Activated CD4-positive, alpha-beta T cell treated with anti-CD3 and anti-CD28 coated beads, Interleukin-2, amount 50 U/mL, for 24 hours (primary cell): ENCODE data around the gene TFAP2E.

ENCODE experiments used
- DNase-seq, 2 donors: peaks; one replicate each; pipeline ENCODE4 v3.0.0-alpha.2; 2020; ENCODE audit warnings: low read depth in 1 of 2, low spot score in 1 of 2

Gene TFAP2E

DNA sequence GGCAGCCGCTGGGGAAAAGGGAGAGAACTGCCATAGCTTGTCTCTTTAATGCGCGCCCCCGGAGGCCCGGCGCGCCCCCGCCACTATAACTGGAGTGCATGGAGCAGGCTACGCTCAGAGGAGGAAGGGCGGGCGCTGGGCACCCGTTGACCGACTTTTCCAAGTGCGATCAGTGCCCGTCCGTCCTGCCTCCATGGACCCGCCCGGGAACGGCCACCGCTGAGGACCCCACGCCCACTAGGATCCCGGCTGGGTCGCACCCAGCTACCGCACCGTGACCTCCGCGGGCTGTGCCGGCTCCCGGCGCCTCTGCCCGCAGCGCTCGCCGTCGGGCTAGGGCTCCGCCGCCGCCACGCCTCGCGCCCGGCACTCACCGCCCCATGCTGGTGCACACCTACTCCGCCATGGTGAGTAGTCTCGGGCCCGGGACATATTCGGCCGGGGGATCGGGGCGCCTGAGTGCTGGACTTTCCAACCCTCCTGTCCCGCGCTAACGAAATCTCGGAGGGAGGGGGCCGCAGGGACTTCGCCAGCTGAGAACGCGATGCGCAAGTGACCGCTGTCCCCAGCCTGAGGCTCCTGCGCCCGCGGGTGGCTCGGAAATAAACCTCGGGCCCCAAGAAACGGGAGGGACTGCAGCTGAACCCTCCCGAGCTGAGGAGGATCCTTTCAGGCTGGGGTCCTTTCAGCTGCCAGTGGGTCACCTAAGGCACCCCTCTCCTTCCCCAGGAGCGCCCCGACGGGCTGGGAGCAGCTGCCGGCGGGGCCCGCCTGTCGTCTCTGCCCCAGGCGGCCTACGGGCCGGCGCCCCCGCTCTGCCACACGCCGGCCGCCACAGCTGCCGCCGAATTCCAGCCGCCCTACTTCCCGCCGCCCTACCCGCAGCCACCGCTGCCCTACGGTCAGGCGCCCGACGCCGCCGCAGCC lies at the start of gene TFAP2E:
Gene TFAP2E, plus strand, starts transcription at position 117 of the 927 bp plus-strand sequence. Its CDS starts 264 bp downstream, at position 381.
- no peak for DNase-seq

DNA sequence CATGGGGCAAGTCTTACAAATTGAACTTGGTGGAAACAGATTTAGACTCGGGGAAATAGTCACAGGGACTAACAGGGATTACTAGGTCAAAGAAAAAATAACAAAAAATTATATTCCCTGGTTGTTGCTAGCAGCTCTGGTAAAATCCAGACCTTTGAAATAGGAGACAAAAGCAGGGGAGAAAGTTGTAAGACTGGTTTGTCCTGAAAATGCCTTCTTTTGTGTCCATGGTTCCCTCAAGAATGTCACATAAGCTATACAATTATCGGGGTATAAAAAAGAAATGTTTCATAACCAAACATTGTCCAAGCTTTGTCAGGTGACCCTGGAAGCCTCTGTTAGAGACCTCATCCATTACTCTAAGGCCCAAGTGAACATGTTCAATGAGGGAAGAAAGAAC lies 49.0 kb upstream of the TFAP2E start:
- no peak for DNase-seq

DNA sequence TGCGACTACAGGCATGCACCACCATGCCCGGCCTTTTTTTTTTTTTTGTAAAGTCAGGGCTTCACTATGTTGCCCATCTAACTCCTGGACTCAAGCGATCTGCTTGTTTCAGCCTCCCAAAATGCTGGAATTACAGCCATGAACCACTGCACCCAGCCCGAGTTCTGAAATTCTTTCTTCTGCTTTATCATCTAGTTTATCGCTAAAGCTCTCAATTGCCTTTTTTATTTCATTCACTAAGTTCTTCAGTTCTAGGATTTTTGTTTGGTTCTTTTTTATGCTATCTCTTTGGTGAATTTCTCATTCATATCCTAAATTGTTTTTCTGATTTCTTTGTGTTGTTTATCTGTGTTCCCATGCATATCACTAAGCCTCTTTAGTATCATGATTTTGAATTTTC lies 42.9 kb upstream of the TFAP2E start:
- DNase-seq, result no peak

DNA sequence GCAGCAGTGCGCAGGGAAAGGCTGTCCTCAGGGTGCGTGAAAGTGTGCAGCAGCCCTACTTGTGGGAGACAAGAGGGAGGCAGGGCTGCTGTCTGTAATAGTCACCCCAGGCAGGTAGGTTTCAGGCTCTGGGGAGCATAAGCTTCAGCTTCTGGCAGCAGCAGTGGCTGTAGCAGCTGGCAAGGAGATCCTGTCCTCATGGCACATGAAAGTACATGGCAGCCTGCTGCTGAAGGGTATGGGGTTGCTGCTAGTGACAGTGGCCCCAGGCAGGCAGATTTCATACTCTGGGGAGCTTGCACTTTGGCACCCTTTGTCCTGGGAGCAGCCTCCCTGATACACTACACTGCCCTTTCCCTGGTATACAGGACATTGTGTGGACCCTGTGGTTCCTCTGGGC lies 42.2 kb upstream of the TFAP2E start:
- DNase-seq, result no peak

DNA sequence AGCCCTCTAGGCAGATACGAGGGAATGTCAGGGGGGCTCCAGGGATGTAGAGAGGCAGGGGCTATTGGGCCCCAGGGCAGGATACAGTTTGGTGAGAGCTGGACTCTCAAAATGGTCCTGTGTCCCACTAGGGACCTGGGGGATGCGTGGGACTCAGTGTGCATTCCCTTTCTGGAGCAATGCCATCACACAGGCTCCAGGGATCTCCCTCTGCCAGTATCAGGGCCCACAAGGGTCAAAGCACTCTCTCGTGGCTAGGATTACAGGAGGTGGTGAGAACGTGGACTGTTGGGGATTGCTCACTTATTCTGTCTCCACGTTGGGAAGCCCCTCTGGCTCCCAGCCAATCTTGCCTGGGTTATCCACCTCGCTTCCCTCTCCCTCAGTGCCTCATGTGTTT lies 41.7 kb upstream of the TFAP2E start:
- no peak for DNase-seq

DNA sequence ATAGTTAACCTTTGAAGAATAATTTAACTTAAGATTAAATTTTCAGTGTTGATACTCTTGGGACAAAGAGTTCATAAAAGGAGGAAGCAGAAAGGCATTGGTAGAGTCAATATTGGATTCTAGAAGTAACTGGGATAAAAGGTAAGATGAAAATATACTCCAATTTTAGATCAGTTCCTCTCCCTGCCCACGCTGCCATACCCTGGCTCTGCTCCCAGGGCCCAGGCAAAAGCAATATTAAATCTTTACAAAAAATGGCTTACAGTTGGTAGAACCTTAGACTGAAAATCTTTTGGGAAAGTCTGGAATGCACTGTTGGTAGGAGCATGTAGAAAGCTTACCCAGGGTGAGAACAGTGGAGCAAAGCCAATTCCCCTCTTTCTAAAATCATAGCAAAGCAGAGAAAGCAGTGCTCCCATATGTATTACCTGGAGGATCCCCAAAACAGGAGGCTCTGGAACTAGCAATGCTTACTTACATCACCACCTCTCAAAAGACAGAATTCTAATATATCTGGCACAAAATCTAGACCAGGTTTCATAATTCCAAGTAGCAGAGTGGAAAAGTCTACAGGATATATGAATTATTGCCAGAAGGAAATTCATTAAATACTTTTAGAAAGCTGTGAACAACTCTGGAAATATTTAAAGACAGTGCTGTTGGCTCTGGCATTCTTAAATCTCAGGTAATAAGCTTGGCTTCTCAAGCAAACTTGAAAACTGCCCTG lies 40.5 kb upstream of the TFAP2E start:
- no peak for DNase-seq

DNA sequence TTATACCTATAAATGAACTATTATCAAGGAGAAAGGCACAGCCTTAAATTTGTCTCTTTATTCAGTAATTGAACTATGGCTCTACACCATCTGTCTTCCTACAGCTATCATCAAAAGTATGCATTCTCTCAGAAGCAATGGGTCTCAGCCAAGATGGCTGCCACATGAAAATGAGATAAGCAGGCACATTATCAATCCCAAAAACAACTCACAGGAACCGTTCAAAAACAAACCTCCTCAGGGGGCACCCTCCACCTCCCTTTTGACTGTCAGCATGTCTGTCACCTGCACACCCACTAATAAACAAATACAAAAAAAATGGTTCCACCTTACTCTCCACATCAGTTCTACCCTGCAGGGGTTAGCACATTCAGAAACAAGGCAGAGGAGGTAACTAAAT lies 39.5 kb upstream of the TFAP2E start:
- no peak for DNase-seq

DNA sequence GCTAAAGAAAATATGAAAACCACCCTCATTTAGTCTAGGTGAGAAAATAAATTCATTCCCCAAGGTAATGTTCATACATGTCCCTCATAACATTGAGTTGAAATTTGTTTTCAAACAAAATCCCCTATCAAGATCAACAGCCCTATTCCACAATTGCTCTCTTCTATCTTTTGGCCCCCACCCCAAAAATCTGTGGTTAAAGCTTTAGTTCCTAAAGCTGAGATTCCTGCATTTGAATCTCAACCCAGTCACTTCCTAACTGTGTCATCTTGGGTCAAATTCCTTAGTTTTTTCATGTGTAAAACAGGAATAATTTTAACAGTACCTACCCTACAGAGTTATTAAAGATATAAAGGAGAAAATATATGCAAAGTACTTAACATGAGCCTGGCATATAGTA lies 37.9 kb upstream of the TFAP2E start:
- no peak for DNase-seq

DNA sequence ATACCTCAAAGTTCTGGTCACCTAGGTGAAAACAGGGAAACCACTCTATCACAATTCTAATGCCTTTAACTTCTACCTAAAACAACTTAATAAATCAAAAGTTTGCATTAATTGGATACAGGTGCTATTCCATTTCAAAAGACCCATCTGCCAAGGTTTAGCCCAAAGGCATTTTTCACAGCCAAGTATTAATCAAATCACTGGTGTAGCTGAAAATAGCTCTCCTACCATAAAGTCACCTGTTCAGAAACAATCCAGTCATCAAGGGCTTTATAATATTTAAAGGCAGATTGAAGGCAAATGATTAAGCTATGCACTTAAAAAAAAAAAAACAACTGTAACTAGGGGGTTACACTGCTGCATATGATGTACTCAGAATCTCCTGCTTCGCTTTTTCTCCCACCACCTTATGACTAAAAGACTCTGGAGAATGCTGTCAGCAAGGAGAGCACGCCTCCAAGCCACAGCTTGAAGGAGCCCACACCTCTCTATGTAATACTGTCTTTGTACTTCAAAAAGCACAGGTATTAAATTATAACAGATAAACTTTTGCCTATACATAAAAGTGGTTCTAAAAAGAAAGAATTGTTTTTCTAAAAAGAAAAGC lies 36.5 kb upstream of the TFAP2E start:
- DNase-seq, result no peak

DNA sequence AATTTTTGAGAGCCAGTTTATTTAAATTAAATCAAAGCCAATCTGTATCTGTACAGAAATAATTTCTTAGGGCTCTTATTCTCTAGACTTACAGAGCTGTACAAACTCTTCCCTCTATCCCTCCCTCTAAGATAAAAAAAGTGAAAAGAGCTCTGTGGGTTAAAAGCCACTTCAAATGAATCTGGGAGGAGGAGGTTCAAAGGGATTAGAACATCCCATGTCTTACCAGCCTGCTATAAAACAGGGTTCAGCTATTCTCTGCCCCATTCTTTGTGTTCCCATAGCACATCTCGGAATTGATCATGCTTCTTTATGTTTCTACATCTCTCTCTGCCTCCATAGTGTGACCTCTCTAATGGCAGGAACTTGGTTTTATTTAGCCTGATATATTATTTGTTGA lies 35.3 kb upstream of the TFAP2E start:
- DNase-seq, result no peak

DNA sequence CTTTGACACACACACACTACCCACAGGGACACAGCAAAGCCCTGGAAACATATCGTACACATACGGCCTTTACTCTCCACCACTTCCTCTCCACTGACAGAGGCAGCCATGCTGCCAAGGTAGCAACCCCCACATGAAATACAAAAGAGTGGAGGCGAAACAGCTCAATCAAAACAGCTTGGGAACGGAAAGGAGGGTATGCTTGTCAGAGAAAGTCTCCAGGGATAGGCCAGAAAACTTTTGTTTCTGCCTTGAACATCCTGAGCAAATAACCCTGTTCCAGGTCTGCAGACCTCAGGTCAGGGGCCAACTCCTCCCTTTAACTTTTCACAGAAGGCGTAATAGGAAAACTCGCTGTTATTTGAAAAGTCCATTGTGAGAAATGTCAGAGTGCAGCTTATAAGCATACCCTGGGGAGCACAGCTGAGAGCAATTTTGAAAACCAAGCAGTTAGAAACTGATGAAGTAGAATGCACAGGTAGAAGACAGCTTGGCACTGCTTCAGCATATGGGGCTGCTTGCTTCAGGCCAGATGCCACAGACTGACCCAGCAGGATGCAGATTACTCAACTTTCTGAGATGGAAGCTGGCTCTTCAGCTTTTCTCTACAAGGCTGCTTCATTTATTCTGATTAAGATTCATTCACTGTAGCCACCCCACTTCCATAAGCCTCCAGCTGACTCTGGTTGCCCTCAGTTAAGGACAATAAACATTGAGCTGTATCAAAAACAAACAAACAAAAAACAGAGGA lies 33.9 kb upstream of the TFAP2E start:
- no peak for DNase-seq

DNA sequence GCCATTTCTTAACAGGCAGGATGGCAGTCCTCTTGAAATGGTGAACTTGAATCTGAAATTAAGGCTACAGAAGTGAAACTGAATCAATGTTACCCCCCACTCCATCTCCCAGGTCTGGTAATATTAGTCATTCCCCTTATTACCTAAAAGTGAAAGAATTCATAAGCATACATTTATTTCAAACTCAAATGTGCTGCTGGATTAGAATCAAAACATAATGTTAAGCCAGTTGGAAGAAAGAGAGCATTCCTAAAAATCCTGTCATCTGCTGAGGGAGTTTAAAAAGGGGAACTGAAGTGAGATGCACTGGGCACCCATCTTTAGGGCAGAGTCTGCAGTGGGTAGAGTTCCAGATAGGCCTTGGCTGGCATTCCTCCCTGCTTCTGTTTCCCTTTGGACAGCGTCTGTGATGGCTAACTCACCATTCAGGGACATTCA lies 33.3 kb upstream of the TFAP2E start:
- DNase-seq, result no peak

DNA sequence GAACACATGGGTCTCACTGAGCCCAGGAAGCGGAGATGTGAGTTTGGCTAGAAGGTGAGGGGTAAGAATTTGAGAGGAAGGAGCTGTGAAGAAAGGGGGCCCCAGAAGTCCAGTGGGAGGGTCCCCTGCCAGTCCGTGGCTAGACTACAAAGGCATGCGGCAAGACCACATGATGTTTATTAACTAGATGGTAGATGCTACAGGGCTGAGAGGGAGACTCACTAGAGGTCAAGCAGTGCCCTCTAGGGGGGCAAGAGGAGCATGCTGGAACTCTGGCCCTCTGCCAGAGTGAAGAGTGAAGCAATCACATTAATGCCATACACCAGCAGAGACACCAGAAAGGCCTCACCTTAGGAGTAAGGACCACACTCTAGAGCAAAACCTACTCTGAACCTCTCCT lies 28.1 kb upstream of the TFAP2E start:
- DNase-seq, result no peak

DNA sequence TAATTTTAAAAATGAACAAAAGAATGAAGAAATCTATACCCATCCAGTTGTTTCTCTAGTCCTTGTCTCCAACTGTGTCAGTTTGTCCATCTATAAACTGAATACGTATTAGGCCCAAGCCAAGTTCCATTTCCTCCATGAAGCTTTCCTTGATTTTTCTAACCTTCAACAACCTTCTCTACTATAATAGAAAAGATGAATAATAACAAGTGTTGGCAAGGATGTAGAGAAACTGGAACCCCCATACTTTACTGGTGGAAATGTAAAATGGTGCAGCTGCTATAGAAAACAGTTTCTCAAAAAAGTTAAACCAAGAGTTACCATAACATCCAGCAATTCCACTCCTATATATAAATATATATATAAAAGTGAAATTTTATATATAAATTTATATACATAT lies 26.5 kb upstream of the TFAP2E start:
- DNase-seq, result no peak

DNA sequence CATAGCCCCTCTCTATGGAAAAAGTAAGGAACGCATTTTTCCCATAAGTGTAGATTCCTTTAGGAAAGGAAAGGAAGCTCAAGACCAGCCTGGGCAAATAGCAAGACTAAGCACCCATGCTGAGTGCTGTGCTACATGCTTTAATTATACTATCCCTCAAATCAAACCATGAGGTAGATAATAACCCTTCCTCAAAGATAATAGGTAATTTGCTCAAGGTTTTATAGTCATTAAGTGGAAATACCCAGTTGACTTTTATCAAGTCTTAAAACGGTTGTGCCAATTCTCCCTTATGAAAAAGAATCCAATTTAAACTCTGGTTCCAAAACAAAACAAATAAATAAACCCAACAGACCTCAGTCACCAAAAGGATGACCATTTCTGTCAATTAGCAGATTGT lies 19.3 kb upstream of the TFAP2E start:
- no peak for DNase-seq

DNA sequence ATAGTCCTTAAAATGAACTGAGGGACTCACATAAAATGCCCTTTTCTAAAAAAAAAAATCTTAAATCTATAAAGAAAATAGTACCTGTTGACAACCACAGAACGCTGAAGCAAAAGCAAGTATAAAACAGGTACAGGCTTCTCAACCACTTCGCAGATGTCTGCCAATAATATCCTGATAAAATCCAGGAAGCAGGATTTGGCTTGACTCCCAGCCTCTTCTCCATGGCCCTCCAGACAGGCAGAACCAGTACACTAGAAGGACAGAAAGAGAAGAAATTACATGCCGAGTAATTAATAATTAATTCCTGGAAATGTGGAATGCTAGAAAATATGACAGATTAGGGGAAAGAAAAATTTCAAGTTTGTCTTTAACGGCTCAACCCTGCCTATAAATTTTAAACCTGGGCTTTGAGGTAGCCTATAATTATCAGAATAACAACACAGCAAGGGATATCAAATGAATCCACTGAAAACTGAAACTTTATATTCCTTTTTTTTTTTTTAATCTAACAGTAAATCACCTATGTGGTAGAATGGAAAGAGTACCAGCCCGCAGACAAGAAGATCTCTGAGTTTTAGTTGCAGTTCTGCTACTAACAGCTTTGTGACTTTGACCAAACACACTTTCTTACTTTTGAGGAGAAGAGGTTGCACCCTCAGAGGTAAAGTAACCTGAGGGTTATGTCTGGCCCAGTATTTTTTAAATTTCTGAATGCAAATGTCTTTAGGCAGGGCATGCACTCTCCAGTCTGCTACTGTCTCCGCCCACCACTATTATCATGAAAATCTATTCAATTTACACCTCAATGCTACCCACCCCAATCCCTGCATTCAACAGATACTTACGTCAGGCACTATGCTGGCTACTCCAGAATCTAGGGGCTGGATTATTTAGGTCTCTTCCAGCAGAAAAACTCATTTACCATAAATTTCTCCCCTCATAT lies 18.6 kb upstream of the TFAP2E start:
- no peak for DNase-seq

DNA sequence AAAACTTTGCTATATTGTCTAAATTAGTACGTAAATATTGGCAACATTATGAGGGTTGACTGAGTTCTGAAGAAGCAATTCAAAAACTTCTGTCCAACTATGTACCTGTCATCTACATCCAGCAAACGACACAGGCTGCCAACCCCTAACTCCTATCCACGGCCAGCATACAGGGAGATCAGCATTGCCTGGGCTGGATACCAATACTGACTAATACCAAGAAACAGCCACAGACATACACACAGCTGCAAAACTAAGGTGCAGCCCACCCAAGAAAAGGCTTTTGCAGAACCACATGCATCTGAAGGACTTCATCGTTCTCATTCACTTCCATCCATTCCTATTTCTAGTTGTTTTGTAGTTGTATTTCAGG lies 17.9 kb upstream of the TFAP2E start:
- no peak for DNase-seq

DNA sequence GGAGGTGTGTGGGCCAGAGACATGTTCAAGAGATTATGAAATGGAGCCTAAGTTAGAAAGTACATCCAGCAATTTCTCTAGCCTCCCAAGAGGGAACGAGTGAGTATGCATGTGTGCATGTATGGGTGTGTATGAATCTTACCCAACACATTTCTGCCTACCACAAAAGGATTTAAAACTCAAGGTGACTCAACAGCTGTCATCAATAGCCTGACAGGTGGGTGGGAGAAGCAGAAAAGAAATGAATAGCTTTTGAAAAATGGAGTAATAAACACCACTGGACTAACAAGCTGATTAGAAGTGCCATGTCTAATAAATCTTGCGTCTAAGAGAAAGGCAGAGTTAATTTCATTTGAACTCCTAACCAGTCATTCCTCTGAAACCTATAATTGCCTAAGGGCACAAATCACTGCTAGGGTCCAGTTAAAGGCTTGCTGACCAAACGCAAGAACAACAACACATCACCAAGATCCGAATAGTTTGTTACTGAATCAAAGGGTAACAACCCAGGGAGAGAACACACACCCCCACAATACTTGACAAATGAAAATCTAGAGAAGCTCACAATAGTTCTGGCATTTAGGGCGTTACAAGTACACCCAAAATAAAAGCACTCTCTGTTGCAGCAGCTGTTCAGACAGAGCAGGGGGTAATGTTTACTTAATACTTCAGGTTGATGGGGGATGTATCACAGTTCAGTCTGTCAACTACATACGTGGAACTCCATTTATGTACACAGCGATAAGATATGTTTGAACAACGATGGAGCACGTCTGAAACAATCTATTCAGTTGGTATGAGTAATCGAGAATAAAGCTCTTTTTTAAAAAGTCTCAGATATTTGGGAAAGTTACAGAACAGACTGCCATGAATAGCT lies 17.3 kb upstream of the TFAP2E start:
- no peak for DNase-seq

DNA sequence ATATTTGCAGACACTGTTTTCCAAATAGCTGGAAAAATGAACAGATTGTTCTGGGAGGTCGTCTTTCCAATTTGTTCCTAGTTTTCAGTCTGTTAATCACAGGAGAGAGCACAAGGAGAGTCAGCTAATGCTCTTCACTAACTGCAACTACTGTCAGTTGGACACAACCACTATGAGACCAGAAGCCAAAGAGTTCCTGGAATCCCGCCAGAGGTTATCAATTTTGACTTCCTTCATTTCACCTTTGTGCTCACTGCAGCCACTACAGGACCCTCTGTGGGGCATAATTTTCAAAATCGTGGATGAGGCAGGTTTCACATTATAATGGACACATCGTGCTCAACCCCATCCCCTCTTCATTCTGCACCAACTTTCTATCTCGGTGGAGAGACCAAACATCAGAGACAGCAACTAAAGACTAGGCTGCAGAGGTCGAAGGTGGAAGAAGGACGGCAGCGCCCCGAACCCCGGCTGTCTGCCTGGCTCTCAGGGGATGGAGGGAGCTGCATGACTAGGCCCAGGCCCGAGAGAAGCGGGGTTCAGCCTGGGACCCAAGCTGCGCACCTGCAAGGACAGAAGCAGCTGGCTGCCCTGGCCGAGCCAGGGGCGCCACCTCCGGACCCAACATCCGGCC lies 16.5 kb upstream of the TFAP2E start:
- DNase-seq, result no peak
